Karpas-422 (cell line): ENCODE measurements around the gene KDR. TPM values are rescaled to one million over a fixed set of nuclear protein-coding genes. Genes with fewer than 3 reads are reported as not detected.
A peak's percentile ranks its signal among the peaks of the same experiment; 100 is the strongest.

Source experiments
- DNase-seq: peaks from one replicate; pipeline ENCODE4 v3.0.0-alpha.2; 2015
- H2AFZ ChIP-seq: fragments of 200-600 bp; sonication (generic); 2 replicates; pipeline ENCODE4 v1.6.1; 2014; ENCODE audit warnings: antibody characterized with exemption, low read length, mixed read lengths
- H3K27ac ChIP-seq: fragments of 200-600 bp; sonication (generic); 2 replicates; pipeline ENCODE4 v1.5.1; 2014; ENCODE audit warnings: mild to moderate bottlenecking, low read length, moderate library complexity
- H3K27me3 ChIP-seq: fragments of 200-600 bp; sonication (generic); 2 replicates; pipeline ENCODE4 v1.6.1; 2014; ENCODE audit warnings: low read length, mixed read lengths
- H3K36me3 ChIP-seq: fragments of 200-600 bp; sonication (generic); 2 replicates; pipeline ENCODE4 v1.6.1; 2014; ENCODE audit warnings: low read length, mixed read lengths; ENCODE audit not compliant: insufficient read depth
- H3K4me1 ChIP-seq: fragments of 200-600 bp; sonication (generic); 2 replicates; pipeline ENCODE4 v1.6.1; 2014; ENCODE audit warnings: mild to moderate bottlenecking, low read length, mixed read lengths
- H3K4me2 ChIP-seq: fragments of 200-600 bp; sonication (generic); 2 replicates; pipeline ENCODE4 v1.6.1; 2014; ENCODE audit warnings: low read length, low read depth, mild to moderate bottlenecking; ENCODE audit not compliant: poor library complexity, severe bottlenecking
- H3K4me3 ChIP-seq: fragments of 200-600 bp; sonication (generic); 2 replicates; pipeline ENCODE4 v1.5.1; 2014; ENCODE audit warnings: mild to moderate bottlenecking, antibody characterized with exemption, low read length, mixed read lengths
- H3K79me2 ChIP-seq: fragments of 200-600 bp; sonication (generic); 2 replicates; pipeline ENCODE4 v1.6.1; 2014; ENCODE audit warnings: mild to moderate bottlenecking, low read length, mixed read lengths
- H3K9ac ChIP-seq: fragments of 200-600 bp; sonication (generic); 2 replicates; pipeline ENCODE4 v1.6.0; 2014; ENCODE audit warnings: low read length
- H3K9me2 ChIP-seq: fragments of 200-600 bp; sonication (generic), shearing (Covaris generic); replicated peaks from 2 replicates; pipeline ENCODE4 v1.6.0; 2014; ENCODE audit warnings: mild to moderate bottlenecking, low read length, moderate library complexity; ENCODE audit not compliant: insufficient read depth
- H3K9me3 ChIP-seq: fragments of 300-700, 200-600 bp; sonication (generic); 2 replicates; pipeline ENCODE4 v1.6.1; 2014; ENCODE audit warnings: low read length, mixed read lengths
- H4K20me1 ChIP-seq: fragments of 200-600 bp; sonication (generic); 2 replicates; pipeline ENCODE4 v1.6.1; 2014; ENCODE audit warnings: mild to moderate bottlenecking, antibody characterized with exemption, low read length, low read depth; ENCODE audit not compliant: insufficient read depth
- total RNA-seq: library from RNA; depleted of rRNA; stranded (reverse); fragments of >200 nt; shearing (Covaris generic); gene quantifications from 2 replicates; pipeline ENCODE4 v1.2.3, GENCODE V29; 2014; ENCODE audit warnings: low replicate concordance; rRNA removed

Gene KDR
- total RNA-seq = not detected in 2 replicates

- Histone ChIP-seq H3K27ac (no peak within 1 kb of the TSS), H3K27me3 (no peaks in the 10 kb centered on the region), H3K36me3 (no peaks in the 10 kb centered on the region), H4K20me1 (no peaks in the 10 kb centered on the region), H3K9me2 (no peaks in the 10 kb centered on the region), H3K9me3 (no peaks in the 10 kb centered on the region), H3K4me1 (no peaks in the 10 kb centered on the region), H3K4me3 (no peak within 1 kb of the TSS), H2AFZ (no peak within 1 kb of the TSS), H3K79me2 (no peaks in the 10 kb centered on the region), H3K4me2 (no peak within 1 kb of the TSS), H3K9ac (no peak within 1 kb of the TSS)
- peak; percentile 24 for DNase-seq
Measured at GRCh38 chr4:55125087-55125721, at the start of gene KDR. Gene KDR (minus strand): TSS chr4:55125595. CDS start chr4:55125293, 302 bp downstream.

DNA sequence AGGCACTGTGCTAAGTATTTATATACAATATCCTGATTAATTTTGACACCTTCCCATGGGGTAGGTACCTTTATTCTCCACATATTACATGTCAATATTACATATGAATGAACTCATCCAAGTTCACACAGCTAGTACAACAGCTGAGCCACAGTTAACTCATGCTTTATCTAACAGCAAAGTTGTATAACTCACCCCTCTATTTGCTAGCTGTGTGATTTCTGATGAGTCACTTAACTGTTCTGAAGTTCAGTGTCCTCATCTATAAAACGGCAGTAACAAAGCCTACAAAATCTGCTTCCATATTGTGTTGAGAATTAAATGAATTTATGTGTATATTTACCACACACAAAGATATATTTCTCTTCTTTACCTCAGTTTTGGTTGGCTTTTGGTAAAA is 48.2 kb upstream of the KDR start:
- Histone ChIP-seq H3K4me1 (no peaks in the 10 kb centered on the region), H4K20me1 (no peaks in the 10 kb centered on the region), H3K9ac (no peak overlapping the region), H3K9me2 (no peaks in the 10 kb centered on the region), H3K36me3 (no peaks in the 10 kb centered on the region), H2AFZ (no peak overlapping the region), H3K4me2 (no peak overlapping the region), H3K9me3 (no peaks in the 10 kb centered on the region), H3K27ac (no peak overlapping the region), H3K27me3 (no peaks in the 10 kb centered on the region), H3K4me3 (no peak overlapping the region), H3K79me2 (no peaks in the 10 kb centered on the region)
- DNase-seq = no peak

DNA sequence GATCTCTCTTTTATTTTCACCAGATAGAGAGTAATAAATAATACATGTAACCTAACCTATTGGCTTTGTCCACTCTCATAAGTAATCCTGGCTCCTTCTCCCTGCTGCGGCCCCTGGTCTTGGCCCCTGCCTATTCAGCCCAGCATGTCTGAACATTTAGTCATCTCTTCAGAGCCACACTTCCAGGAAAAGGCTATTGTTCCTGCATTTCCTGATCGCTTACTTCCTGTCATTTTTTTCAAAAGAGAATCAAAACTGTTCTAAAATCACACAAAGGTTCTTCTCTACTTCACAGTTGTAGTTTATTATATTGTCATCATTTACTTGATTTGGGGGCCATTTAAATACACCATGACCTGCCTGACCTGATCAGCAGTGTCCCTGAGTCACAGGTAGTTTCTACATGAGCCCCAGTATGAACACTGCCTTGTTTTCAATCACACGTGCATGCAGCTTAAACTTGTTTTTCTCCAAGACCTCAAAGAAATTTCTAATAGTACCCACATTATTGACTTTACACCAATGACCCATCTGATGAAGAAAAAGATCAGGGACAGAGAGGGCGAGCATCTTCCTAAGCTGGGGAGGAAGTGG is 47.4 kb upstream of the KDR start:
- Histone ChIP-seq H3K4me1 (no peaks in the 10 kb centered on the region), H3K9me2 (no peaks in the 10 kb centered on the region), H3K4me2 (no peak overlapping the region), H3K36me3 (no peaks in the 10 kb centered on the region), H3K9ac (no peak overlapping the region), H3K79me2 (no peaks in the 10 kb centered on the region), H2AFZ (no peak overlapping the region), H3K4me3 (no peak overlapping the region), H3K27me3 (no peaks in the 10 kb centered on the region), H3K9me3 (no peaks in the 10 kb centered on the region), H3K27ac (no peak overlapping the region), H4K20me1 (no peaks in the 10 kb centered on the region)
- no peak for DNase-seq

- H3K27ac ChIP-seq = no peak overlapping the region
- H3K27me3 ChIP-seq = no peaks in the 10 kb centered on the region
- H3K9ac ChIP-seq = no peak overlapping the region
- no peak overlapping the region for H3K4me3 ChIP-seq
- H2AFZ ChIP-seq = no peak overlapping the region
- H3K9me2 ChIP-seq = no peaks in the 10 kb centered on the region
- H3K9me3 ChIP-seq = no peaks in the 10 kb centered on the region
- no peaks in the 10 kb centered on the region for H3K36me3 ChIP-seq
- H3K4me1 ChIP-seq = no peaks in the 10 kb centered on the region
- no peaks in the 10 kb centered on the region for H4K20me1 ChIP-seq
- H3K79me2 ChIP-seq = no peaks in the 10 kb centered on the region
- no peak overlapping the region for H3K4me2 ChIP-seq
- DNase-seq = no peak
Measured at GRCh38 chr4:55170462-55170861, 45.1 kb upstream of the KDR start.

DNA sequence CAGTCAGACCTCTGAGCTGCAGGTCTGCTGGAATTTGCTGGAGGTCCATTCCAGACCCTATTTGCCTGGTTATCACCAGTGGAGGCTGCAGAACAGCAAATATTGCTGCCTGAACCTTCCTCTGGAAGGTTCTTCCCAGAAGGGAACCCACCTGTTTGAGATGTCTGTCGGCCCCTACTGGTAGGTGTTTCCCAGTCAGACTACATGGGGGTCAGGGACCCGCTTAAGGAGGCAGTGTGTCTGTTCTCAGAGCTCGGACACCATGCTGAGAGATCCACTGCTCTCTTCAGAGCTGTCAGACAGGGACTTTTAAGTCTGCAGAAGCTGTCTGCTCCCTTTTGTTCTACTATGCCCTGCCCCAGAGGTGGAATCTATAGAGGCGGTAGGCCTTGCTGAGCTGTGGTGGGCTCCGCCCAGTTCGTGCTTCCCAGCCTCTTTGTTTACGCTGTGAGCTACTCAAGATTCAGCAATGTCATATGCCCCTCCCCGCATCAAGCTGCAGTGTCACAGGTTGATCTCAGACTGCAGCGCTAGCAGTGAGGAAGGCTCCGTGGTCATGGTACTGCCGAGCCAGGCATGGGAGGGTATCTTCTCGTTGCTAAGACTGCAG is 44.1 kb upstream of the KDR start:
- Histone ChIP-seq H3K9me2 (no peaks in the 10 kb centered on the region), H3K4me2 (no peak overlapping the region)

DNA sequence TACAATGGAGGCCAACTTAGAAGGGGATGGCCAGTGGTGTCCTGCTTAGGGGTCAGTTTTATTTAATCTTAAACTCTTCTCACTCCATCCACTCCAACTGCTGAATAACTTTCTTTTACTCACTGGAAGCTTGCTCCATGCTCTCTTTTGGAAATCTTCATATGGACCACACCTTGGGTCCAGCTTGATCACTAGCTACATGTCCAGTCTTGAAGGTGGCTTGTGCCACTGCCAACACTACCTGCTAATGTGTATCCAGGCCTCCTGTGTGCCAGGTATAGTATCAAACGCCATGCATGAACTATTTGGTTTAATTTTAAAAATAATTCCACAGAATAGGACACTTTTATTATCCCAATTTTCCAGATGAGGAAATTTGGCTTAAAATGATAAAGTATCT is 37.0 kb upstream of the KDR start:
- no peaks in the 10 kb centered on the region for H3K9me3 ChIP-seq
- H3K9ac ChIP-seq = no peak overlapping the region
- H2AFZ ChIP-seq = no peak overlapping the region
- no peaks in the 10 kb centered on the region for H3K36me3 ChIP-seq
- H3K79me2 ChIP-seq = no peaks in the 10 kb centered on the region
- H3K4me1 ChIP-seq = no peaks in the 10 kb centered on the region
- no peaks in the 10 kb centered on the region for H4K20me1 ChIP-seq
- no peak overlapping the region for H3K4me3 ChIP-seq
- no peak overlapping the region for H3K4me2 ChIP-seq
- no peaks in the 10 kb centered on the region; the same call in 1 of the 2 replicates for H3K27me3 ChIP-seq
- no peaks in the 10 kb centered on the region for H3K9me2 ChIP-seq
- no peak overlapping the region for H3K27ac ChIP-seq
- no peak for DNase-seq

More for the DNA sequence above, 44.1 kb upstream of the KDR start:
- Histone ChIP-seq H3K9me3 (no peaks in the 10 kb centered on the region), H4K20me1 (no peaks in the 10 kb centered on the region), H3K36me3 (no peaks in the 10 kb centered on the region), H2AFZ (no peak overlapping the region), H3K4me1 (no peaks in the 10 kb centered on the region), H3K9ac (no peak overlapping the region), H3K27me3 (no peaks in the 10 kb centered on the region), H3K79me2 (no peaks in the 10 kb centered on the region), H3K27ac (no peak overlapping the region), H3K4me3 (no peak overlapping the region)
- DNase-seq = no peak

DNA sequence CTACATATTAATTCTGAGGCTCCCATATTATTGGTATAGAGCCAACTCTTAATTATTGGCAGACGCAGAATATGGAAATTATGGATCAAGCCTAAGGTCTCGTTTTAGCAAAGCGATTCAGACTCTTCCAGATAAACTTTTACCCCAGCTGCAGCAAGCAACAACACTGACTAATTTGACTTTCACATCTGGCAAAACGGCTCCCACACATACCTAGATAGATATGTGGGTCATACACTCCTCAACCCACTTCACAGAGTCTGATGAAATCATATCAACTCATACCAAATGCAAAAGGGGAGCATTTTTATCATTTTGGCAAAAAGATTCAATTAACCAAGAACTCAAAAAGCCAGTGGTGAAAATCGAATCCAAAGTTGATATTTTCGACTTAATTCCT is 36.3 kb upstream of the KDR start:
- Histone ChIP-seq H3K4me2 (no peak overlapping the region), H3K9me2 (no peaks in the 10 kb centered on the region), H3K4me1 (no peaks in the 10 kb centered on the region), H3K36me3 (no peaks in the 10 kb centered on the region), H3K9ac (no peak overlapping the region), H3K27ac (no peak overlapping the region), H3K79me2 (no peaks in the 10 kb centered on the region), H2AFZ (no peak overlapping the region), H3K9me3 (no peaks in the 10 kb centered on the region), H4K20me1 (no peaks in the 10 kb centered on the region), H3K27me3 (no peaks in the 10 kb centered on the region; the same call in 1 of the 2 replicates), H3K4me3 (no peak overlapping the region)
- DNase-seq = peak; percentile 38

- Histone ChIP-seq H3K4me1 (no peaks in the 10 kb centered on the region), H2AFZ (no peak overlapping the region), H3K4me2 (no peak overlapping the region), H3K4me3 (no peak overlapping the region), H3K79me2 (no peaks in the 10 kb centered on the region), H3K27ac (no peak overlapping the region), H3K9me3 (no peaks in the 10 kb centered on the region), H3K36me3 (no peaks in the 10 kb centered on the region), H3K27me3 (no peaks in the 10 kb centered on the region; the same call in 1 of the 2 replicates), H3K9ac (no peak overlapping the region), H3K9me2 (no peaks in the 10 kb centered on the region), H4K20me1 (no peaks in the 10 kb centered on the region)
- peak; percentile 7 for DNase-seq
Measured at GRCh38 chr4:55159851-55160250, 34.5 kb upstream of the KDR start.
